ENCODE data around the gene GALNT14.

The GALNT14 gene

GRCh38 chr2:30871980-30872789 lies 266.1 kb downstream of the GALNT14 start:
- Histone ChIP-seq H3K4me1 (ENCODE audit: control insufficient read depth, insufficient read depth, low read length) (peaks cover 9% of the 10 kb centered on the region), H3K4me3 (ENCODE audit: low read depth, low read length) (no peak overlapping the region), H3K36me3 (ENCODE audit: control insufficient read depth in 2 of 2, insufficient read depth in 1 of 2, low read length in 2 of 2) (no peaks in the 10 kb centered on the region), H3K9me3 (ENCODE audit: control insufficient read depth, insufficient read depth, low read depth, low read length) (no peaks in the 10 kb centered on the region), H3K27ac (ENCODE audit: extremely low read depth, low read depth, low read length) (no peak overlapping the region)
- TF ChIP-seq KLF1 (tag by site-specific recombination; IDR thresholded peaks at IDR 0.05) (0 out of 2 replicates have a peak, but pooled peaks have one; percentile 19), ZNF221 (tag by site-specific recombination; IDR thresholded peaks at IDR 0.05; ENCODE audit: borderline replicate concordance) (no peak), SP7 (tag by site-specific recombination; IDR thresholded peaks at IDR 0.05) (peak; percentile 23; the same call in 1 of the 2 replicates), FEZF1 (tag by site-specific recombination; IDR thresholded peaks at IDR 0.05) (peak; percentile 90), ZNF16 (tag by site-specific recombination; IDR thresholded peaks at IDR 0.05; ENCODE audit: low read depth) (no peak), ATF2 (tag by site-specific recombination; IDR thresholded peaks at IDR 0.05; ENCODE audit: low read depth) (no peak)
- ChIA-PET POLR2A (no interaction called here), CTCF (interaction anchor here (0.5 to 2.4 kb wide), 4 partner anchors 9 to 462 kb away, joined by 4 to 10 read pairs (median 4); no protein-coding TSS in a partner anchor)

GRCh38 chr2:30871440-30871839 lies 266.8 kb downstream of the GALNT14 start:
- POLR2A ChIA-PET = no interaction called here
- H3K4me1 ChIP-seq (ENCODE audit: control insufficient read depth, insufficient read depth, low read length) = peaks cover 9% of the 10 kb centered on the region
- CTCF ChIA-PET = interaction anchor here (0.5 to 2.4 kb wide), 2 partner anchors 9 to 12 kb away, joined by 4 to 10 read pairs; no protein-coding TSS in a partner anchor
- H3K36me3 ChIP-seq (ENCODE audit: control insufficient read depth in 2 of 2, insufficient read depth in 1 of 2, low read length in 2 of 2) = no peaks in the 10 kb centered on the region
- no peak overlapping the region for H3K27ac ChIP-seq (ENCODE audit: extremely low read depth, low read depth, low read length)
- no peak overlapping the region for H3K4me3 ChIP-seq (ENCODE audit: low read depth, low read length)
- H3K9me3 ChIP-seq (ENCODE audit: control insufficient read depth, insufficient read depth, low read depth, low read length) = no peaks in the 10 kb centered on the region
- TF ChIP-seq HIC1 (tag by site-specific recombination; IDR thresholded peaks at IDR 0.05) (no peak), ZNF174 (tag by site-specific recombination; IDR thresholded peaks at IDR 0.05) (no peak), KLF10 (tag by site-specific recombination; IDR thresholded peaks at IDR 0.05) (no peak), ZNF433 (tag by site-specific recombination; IDR thresholded peaks at IDR 0.05; ENCODE audit: low read depth) (no peak), ZNF677 (tag by site-specific recombination; IDR thresholded peaks at IDR 0.05) (no peak), IKZF3 (tag by site-specific recombination; IDR thresholded peaks at IDR 0.05) (no peak), ZNF645 (tag by site-specific recombination; IDR thresholded peaks at IDR 0.05) (no peak), REST (tag by site-specific recombination; IDR thresholded peaks at IDR 0.05) (no peak), BCL6B (tag by site-specific recombination; IDR thresholded peaks at IDR 0.05) (no peak), ZNF169 (tag by site-specific recombination; IDR thresholded peaks at IDR 0.05) (no peak), ZBTB11 (tag by site-specific recombination; conservative IDR thresholded peaks at IDR 0.05; ENCODE audit: low read depth) (no peak)
